ENCODE data around the gene C11orf65. TPM values are rescaled to one million over a fixed set of nuclear protein-coding genes. Genes with fewer than 3 reads are reported as not detected.

The C11orf65 gene
- total RNA-seq, 3 donors from 2014 or later (not counting 1 experiment from before 2014, with no cell fraction given), result 0.14 to 0.68 (median 0.45) TPM

GRCh38 chr11:108495326-108495725, 28.0 kb upstream of the C11orf65 start:
- Mint-ChIP-seq H3K27me3 (ENCODE audit: low read depth in 2 of 2) (no peaks in the 10 kb centered on the region), H3K27ac (peak overlapping the region; percentile 67 to 85), H3K4me1 (peaks cover 22 to 25% of the 10 kb centered on the region in 2 donors), H3K36me3 (no peaks in the 10 kb centered on the region), H3K9me3 (no peaks in the 10 kb centered on the region), H3K4me3 (no peak overlapping the region)
- WGBS (ENCODE audit: insufficient coverage), result 95% methylated on average over 3 of the region's 3 CpGs
- Histone ChIP-seq H3K4me1 (ENCODE audit: control insufficient read depth, insufficient read depth, low read length) (peaks cover 18% of the 10 kb centered on the region), H3K27me3 (ENCODE audit: control insufficient read depth, insufficient read depth, low read length) (no peaks in the 10 kb centered on the region), H3K36me3 (ENCODE audit: control insufficient read depth, insufficient read depth, low read length) (no peaks in the 10 kb centered on the region), H3K27ac (ENCODE audit: low read length) (no peak overlapping the region), H3K4me3 (ENCODE audit: low read length) (no peak overlapping the region), H3K9me3 (ENCODE audit: control insufficient read depth, insufficient read depth, low read length) (no peaks in the 10 kb centered on the region)
- TF ChIP-seq, protein P1, sequence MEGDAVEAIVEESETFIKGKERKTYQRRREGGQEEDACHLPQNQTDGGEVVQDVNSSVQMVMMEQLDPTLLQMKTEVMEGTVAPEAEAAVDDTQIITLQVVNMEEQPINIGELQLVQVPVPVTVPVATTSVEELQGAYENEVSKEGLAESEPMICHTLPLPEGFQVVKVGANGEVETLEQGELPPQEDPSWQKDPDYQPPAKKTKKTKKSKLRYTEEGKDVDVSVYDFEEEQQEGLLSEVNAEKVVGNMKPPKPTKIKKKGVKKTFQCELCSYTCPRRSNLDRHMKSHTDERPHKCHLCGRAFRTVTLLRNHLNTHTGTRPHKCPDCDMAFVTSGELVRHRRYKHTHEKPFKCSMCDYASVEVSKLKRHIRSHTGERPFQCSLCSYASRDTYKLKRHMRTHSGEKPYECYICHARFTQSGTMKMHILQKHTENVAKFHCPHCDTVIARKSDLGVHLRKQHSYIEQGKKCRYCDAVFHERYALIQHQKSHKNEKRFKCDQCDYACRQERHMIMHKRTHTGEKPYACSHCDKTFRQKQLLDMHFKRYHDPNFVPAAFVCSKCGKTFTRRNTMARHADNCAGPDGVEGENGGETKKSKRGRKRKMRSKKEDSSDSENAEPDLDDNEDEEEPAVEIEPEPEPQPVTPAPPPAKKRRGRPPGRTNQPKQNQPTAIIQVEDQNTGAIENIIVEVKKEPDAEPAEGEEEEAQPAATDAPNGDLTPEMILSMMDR (IDR thresholded peaks at IDR 0.05), result no peak
- intact Hi-C loops (cut with micrococcal nuclease), result no loop called here
- DNase-seq (no peak), ATAC-seq (no peak)

DNA sequence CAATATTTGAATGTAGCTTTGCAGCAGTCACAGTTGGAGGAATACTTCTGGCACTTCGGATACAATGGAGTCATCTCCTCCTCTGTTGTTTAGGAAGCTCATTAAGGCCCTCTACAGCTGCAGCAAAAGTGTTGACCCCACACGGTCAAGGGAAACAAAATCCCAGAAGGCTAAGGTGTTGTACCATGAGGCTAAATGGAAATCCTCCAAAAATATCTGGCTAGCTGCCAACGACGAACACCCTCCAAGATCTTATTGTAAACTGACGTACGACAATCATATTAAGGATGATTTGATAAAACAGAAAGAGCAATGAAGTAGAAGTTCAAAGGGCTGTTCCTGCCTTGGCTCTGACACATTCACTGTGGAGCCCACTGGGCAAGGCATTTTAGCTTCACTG, 26.9 kb upstream of the C11orf65 start:
- Histone ChIP-seq H3K9me3 (ENCODE audit: control insufficient read depth, insufficient read depth, low read length) (no peaks in the 10 kb centered on the region), H3K27me3 (ENCODE audit: control insufficient read depth, insufficient read depth, low read length) (no peaks in the 10 kb centered on the region), H3K4me1 (ENCODE audit: control insufficient read depth, insufficient read depth, low read length) (peaks cover 16% of the 10 kb centered on the region), H3K4me3 (ENCODE audit: low read length) (no peak overlapping the region), H3K36me3 (ENCODE audit: control insufficient read depth, insufficient read depth, low read length) (peaks cover 5% of the 10 kb centered on the region), H3K27ac (ENCODE audit: low read length) (no peak overlapping the region)
- Mint-ChIP-seq H3K9me3 (no peaks in the 10 kb centered on the region), H3K4me3 (no peak overlapping the region), H3K4me1 (peaks cover 22 to 25% of the 10 kb centered on the region in 2 donors), H3K27me3 (ENCODE audit: low read depth in 2 of 2) (no peaks in the 10 kb centered on the region), H3K27ac (peak overlapping the region in 1 of 2 donors; percentile 85), H3K36me3 (peaks cover 3% of the 10 kb centered on the region)
- intact Hi-C loops (cut with micrococcal nuclease), result no loop called here
- DNase-seq (no peak), ATAC-seq (no peak)
- TF ChIP-seq, protein P1 (IDR thresholded peaks at IDR 0.05), result no peak
- WGBS (ENCODE audit: insufficient coverage), result 96% methylated on average over 6 of the region's 6 CpGs

DNA sequence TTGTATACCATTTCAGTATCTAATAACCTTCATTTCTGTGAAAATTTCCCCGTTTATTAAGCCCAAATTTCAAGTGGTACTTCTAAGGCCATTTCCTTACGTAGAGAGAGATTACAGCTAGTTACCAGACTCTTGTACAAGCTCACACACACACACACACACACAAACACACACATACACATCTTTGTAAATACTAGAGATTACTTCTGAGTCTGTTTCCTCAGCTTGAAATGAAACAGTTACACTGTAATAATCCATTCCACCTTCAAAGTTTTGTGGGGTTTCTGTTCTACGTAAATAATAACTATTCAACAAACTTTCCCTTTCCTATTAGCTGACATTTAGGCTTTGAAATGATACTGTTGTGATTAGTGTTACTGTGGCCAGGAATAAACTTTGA, 24.6 kb upstream of the C11orf65 start:
- Mint-ChIP-seq H3K27ac (no peak overlapping the region), H3K9me3 (no peaks in the 10 kb centered on the region), H3K4me1 (peaks cover 12 to 14% of the 10 kb centered on the region in 2 donors), H3K4me3 (no peak overlapping the region), H3K36me3 (peaks cover 6% of the 10 kb centered on the region), H3K27me3 (ENCODE audit: low read depth in 2 of 2) (no peaks in the 10 kb centered on the region)
- TF ChIP-seq, protein P1 (IDR thresholded peaks at IDR 0.05), result no peak
- no peak for DNase-seq
- ATAC-seq, result no peak
- 100% methylated on average over 2 of the region's 3 CpGs for WGBS (ENCODE audit: insufficient coverage)
- Histone ChIP-seq H3K27ac (ENCODE audit: low read length) (no peak overlapping the region), H3K27me3 (ENCODE audit: control insufficient read depth, insufficient read depth, low read length) (no peaks in the 10 kb centered on the region), H3K4me3 (ENCODE audit: low read length) (no peak overlapping the region), H3K9me3 (ENCODE audit: control insufficient read depth, insufficient read depth, low read length) (no peaks in the 10 kb centered on the region), H3K4me1 (ENCODE audit: control insufficient read depth, insufficient read depth, low read length) (peaks cover 3% of the 10 kb centered on the region), H3K36me3 (ENCODE audit: control insufficient read depth, insufficient read depth, low read length) (peaks cover 10% of the 10 kb centered on the region)
- intact Hi-C loops (cut with micrococcal nuclease), result no loop called here

- Mint-ChIP-seq H3K4me1 (no peaks in the 10 kb centered on the region), H3K36me3 (peaks cover 20% of the 10 kb centered on the region), H3K27me3 (ENCODE audit: low read depth in 2 of 2) (no peaks in the 10 kb centered on the region), H3K4me3 (no peak overlapping the region), H3K27ac (no peak overlapping the region), H3K9me3 (no peaks in the 10 kb centered on the region)
- intact Hi-C loops (cut with micrococcal nuclease), result no loop called here
- Histone ChIP-seq H3K27ac (ENCODE audit: low read length) (no peak overlapping the region), H3K9me3 (ENCODE audit: control insufficient read depth, insufficient read depth, low read length) (no peaks in the 10 kb centered on the region), H3K27me3 (ENCODE audit: control insufficient read depth, insufficient read depth, low read length) (no peaks in the 10 kb centered on the region), H3K36me3 (ENCODE audit: control insufficient read depth, insufficient read depth, low read length) (peaks cover 22% of the 10 kb centered on the region), H3K4me1 (ENCODE audit: control insufficient read depth, insufficient read depth, low read length) (no peaks in the 10 kb centered on the region), H3K4me3 (ENCODE audit: low read length) (no peak overlapping the region)
- TF ChIP-seq, protein P1 (IDR thresholded peaks at IDR 0.05), result no peak
- no peak for DNase-seq
- ATAC-seq, result no peak
- WGBS (ENCODE audit: insufficient coverage), result 97% methylated on average over 3 of the region's 3 CpGs
These were observed 19.5 kb upstream of the C11orf65 start for GRCh38 chr11:108486828-108487227.

Measured in natural killer cell (primary cell).